NCI-H2081 treated with DMSO at 0.1 percent for 48 hours (cell line): ENCODE data around the gene CD81.

Experiments
- DNase-seq: peaks from one replicate; lab custom pipeline; 2025; lab: John Stamatoyannopoulos, UW

CD81 gene

GRCh38 chr11:2375964-2376551 is 1.1 kb upstream of the CD81 start:
- no peak for DNase-seq

- DNase-seq, result no peak
Measured at GRCh38 chr11:2377511-2378443, 667 bp downstream of the CD81 start.

GRCh38 chr11:2378527-2379210 is 1.6 kb downstream of the CD81 start:
- DNase-seq, result no peak

GRCh38 chr11:2379466-2380174 is 2.5 kb downstream of the CD81 start:
- no peak for DNase-seq

- no peak for DNase-seq
Measured at GRCh38 chr11:2380396-2380795, 3.3 kb downstream of the CD81 start.

GRCh38 chr11:2380807-2381350 is 3.8 kb downstream of the CD81 start:
- no peak for DNase-seq

- DNase-seq, result no peak
Measured at GRCh38 chr11:2381494-2382128, 4.5 kb downstream of the CD81 start.

GRCh38 chr11:2382129-2382517 is 5.0 kb downstream of the CD81 start:
- DNase-seq, result no peak

GRCh38 chr11:2382936-2383851 is 6.1 kb downstream of the CD81 start:
- DNase-seq, result no peak

- DNase-seq, result no peak
Measured at GRCh38 chr11:2383852-2384804, 7.0 kb downstream of the CD81 start.

- DNase-seq, result no peak
Measured at GRCh38 chr11:2385156-2386151, 8.3 kb downstream of the CD81 start.

GRCh38 chr11:2386591-2386990 is 9.5 kb downstream of the CD81 start:
- DNase-seq, result no peak

- DNase-seq, result no peak
Measured at GRCh38 chr11:2387266-2387987, 10.3 kb downstream of the CD81 start.

- no peak for DNase-seq
Measured at GRCh38 chr11:2388431-2389376, 11.6 kb downstream of the CD81 start.

GRCh38 chr11:2389377-2390026 is 12.4 kb downstream of the CD81 start:
- DNase-seq, result no peak
